ENCODE results near the gene SLC22A7.

SLC22A7 gene

DNA sequence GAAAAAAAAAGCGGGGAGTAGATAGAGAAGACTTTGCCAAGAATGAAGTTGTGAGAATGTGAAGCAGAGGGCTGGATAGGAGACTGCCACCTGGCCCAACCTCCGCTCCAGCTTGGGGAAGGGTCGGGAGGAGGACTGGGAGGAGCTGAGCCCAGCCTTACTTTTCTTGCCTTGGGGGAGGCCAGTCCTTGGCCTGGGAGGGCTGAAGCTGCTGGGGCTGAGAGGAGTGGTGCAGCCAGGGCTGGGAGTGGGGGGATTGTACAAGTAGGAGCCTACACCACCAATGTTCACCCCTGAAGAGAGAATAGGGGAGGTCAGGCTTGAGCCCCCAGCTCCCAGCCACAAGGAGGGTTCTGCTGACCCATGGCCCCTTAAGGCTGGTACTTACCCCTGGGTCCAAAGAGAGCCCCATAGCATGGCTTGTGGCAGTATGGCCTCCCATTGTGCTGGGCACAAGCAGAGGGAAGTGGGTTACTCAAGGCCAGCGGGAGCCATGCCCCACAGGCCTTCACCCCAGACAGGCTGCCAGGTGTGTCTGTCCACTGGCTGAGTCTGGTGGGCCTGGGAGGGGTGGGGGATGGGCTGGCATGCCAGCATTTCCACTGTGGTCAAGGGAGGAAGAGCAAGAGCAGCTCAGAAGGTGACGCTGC is 9.5 kb downstream of the SLC22A7 start:
- DNase-seq (ENCODE audit: insufficient read length) (no peak), FAIRE-seq (no peak)
- TF ChIP-seq TAF1 (IDR thresholded peaks at IDR 0.05; ENCODE audit: borderline replicate concordance, low read depth, low read length) (no peak), POLR2AphosphoS5 (IDR thresholded peaks at IDR 0.05; ENCODE audit: low read depth, low read length) (no peak), POLR2A (IDR thresholded peaks at IDR 0.05; ENCODE audit: low read depth, low read length) (no peak)

DNA sequence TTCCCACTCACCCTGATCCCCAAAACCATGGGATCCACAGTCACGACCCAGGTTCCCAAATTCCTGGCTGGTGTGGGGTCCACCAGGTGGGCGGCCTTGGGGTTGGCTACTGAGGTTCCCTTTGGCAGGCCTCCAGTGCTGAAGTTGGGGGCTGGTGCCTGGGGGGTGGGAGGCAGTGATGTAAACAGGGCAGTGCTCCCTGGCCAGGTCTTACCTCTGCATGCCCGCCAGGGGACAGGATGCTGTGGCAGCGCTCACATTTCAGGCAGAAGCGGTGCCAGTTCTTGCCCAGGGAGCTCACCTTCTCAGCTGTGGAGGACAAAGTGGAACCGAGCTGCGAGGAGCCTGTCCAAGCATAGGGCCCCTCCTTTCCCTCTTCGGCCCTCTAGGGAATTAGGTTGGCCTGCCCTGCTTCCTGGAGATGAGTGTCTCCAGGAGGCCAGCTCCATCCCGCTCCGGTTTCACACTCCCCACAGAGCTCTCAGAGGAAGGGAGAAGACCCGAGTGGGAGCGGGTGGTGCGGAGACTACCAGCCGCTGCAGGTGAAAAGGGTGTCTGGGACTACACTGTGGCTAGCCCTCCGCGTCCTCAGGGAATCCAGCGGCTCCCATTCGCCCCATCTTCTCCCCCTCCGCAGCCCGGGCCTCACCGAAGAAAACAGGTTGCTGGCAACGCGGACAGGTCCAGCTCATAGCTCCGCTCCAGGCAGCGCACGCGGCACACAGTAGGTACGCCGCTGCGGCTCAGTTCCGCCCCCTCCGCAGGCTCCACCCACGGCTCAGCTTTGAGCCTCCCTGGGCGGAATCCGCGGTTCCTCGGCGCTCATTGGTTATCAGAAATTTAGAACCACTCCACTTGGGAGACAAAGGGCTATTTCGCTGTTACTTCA is 10.3 kb downstream of the SLC22A7 start, which contains the start of gene CRIP3:
TSS of gene CRIP3 (minus strand) at position 726 of the 889 bp plus-strand sequence. CDS start at position 692, 34 bp downstream.
- peak; percentile 73 for FAIRE-seq
- no peak for TF ChIP-seq POLR2AphosphoS5 (IDR thresholded peaks at IDR 0.05; ENCODE audit: low read depth, low read length)
- no peak for TF ChIP-seq POLR2A (IDR thresholded peaks at IDR 0.05; ENCODE audit: low read depth, low read length)
- TF ChIP-seq TAF1 (IDR thresholded peaks at IDR 0.05; ENCODE audit: borderline replicate concordance, low read depth, low read length), result no peak
- no peak for DNase-seq (ENCODE audit: insufficient read length)

DNA sequence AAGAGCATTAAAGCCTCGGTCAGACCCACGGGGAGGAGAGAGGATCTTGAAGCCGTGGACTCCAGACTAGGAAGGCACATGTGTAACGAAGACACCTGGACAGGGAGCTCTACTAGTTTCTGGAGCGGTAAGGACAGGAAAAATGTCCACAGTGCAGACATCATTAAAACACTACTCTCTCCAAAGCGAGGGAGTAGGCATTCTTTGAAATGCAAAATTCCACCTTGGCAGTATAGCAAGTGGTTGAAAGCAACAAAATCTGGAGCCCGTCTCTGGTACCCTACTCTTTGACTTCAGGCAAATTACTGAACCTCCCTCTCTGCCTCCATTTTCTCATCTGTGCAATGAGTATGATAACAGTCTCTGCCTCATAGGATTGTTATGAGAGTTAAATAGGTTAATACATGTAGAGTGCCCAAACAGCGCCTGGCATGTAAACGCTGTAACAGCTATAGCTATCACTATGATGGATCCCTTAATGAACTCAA is 11.0 kb downstream of the SLC22A7 start:
- FAIRE-seq (no peak), DNase-seq (ENCODE audit: insufficient read length) (no peak)
- no peak for TF ChIP-seq TAF1 (IDR thresholded peaks at IDR 0.05; ENCODE audit: borderline replicate concordance, low read depth, low read length)
- TF ChIP-seq POLR2AphosphoS5 (IDR thresholded peaks at IDR 0.05; ENCODE audit: low read depth, low read length), result no peak
- TF ChIP-seq POLR2A (IDR thresholded peaks at IDR 0.05; ENCODE audit: low read depth, low read length), result no peak

DNA sequence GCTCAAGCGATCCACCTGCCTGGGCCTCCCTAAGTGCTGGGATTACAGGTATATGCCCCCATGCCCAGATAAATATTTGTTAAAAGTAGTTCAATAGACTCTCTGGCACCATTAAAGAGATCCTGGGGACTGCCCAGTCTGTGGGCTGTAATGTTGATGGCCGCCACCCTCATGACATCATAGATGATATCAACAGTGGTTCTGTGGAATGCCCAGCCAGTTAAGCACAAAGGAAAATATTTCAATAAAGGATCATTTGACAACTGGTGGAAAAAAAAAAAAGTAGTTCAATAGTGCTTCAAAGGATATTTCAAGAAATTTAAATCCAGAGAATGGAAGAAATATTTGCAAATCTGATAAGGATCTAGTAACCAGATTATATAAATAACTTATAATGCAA is 12.1 kb downstream of the SLC22A7 start:
- FAIRE-seq, result no peak
- TF ChIP-seq POLR2A (IDR thresholded peaks at IDR 0.05; ENCODE audit: low read depth, low read length) (no peak), TAF1 (IDR thresholded peaks at IDR 0.05; ENCODE audit: borderline replicate concordance, low read depth, low read length) (no peak), POLR2AphosphoS5 (IDR thresholded peaks at IDR 0.05; ENCODE audit: low read depth, low read length) (no peak)
- DNase-seq (ENCODE audit: insufficient read length), result no peak

DNA sequence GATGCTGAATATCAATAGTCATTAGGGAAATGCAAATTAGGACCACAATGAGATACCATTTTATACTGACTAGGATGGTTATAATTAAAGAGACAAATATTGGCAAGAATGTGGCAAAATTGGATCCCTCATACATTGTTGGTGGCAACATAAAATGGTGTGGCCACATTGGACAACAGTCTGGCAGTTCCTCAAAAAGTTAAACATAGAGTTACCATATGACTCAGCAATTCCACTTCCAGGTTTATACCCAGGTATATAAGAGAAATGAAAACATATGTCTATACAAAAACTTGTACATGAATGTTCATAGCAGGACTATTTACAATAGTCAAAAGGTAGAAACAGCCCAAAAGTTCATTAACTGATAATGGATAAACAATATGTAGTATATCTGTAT is 12.6 kb downstream of the SLC22A7 start:
- no peak for TF ChIP-seq POLR2AphosphoS5 (IDR thresholded peaks at IDR 0.05; ENCODE audit: low read depth, low read length)
- TF ChIP-seq POLR2A (IDR thresholded peaks at IDR 0.05; ENCODE audit: low read depth, low read length), result no peak
- no peak for TF ChIP-seq TAF1 (IDR thresholded peaks at IDR 0.05; ENCODE audit: borderline replicate concordance, low read depth, low read length)
- FAIRE-seq, result no peak
- no peak for DNase-seq (ENCODE audit: insufficient read length)

DNA sequence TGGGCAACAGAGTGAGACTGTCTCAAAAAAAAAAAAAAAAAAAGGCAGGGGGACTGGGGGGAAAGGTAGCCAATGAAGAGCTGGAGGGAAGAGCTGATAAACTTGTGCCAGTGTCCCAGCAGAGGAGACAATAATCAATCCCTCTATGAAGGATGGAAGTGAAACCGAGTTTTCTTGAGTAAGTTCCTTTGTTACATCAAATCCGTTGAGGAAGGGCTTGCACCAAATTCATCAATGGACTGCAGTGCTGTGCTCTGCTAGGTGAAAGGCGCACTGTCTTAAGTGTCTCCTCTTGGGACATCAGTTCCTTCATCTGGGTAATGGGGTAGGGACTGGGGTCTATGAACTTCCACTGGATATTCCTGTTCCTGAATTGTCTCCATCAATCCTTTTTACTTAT is 13.6 kb downstream of the SLC22A7 start:
- FAIRE-seq (no peak), DNase-seq (ENCODE audit: insufficient read length) (no peak)
- TF ChIP-seq TAF1 (IDR thresholded peaks at IDR 0.05; ENCODE audit: borderline replicate concordance, low read depth, low read length) (no peak), POLR2AphosphoS5 (IDR thresholded peaks at IDR 0.05; ENCODE audit: low read depth, low read length) (no peak)

DNA sequence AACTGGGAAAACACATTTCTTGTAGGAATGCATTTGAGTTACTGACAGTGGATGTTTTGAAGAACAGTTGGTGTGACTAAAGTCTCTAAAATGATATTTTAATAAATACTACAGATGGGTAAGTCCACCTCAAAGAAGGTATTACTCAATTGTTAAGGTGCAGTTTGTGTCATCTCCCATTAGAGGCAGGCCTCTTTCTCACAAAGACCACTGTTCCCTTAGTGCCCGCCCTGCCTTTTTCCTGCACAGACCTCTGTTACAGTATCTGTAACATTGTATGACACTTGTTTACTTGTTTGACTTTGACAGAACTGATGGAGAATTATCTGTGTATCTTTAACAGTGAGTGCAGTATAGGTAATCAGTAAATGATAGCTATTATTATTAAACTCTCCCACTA is 15.8 kb downstream of the SLC22A7 start:
- no peak for FAIRE-seq
- no peak for DNase-seq (ENCODE audit: insufficient read length)
- TF ChIP-seq TAF1 (IDR thresholded peaks at IDR 0.05; ENCODE audit: borderline replicate concordance, low read depth, low read length), result no peak
- TF ChIP-seq POLR2AphosphoS5 (IDR thresholded peaks at IDR 0.05; ENCODE audit: low read depth, low read length), result no peak
- TF ChIP-seq POLR2A (IDR thresholded peaks at IDR 0.05; ENCODE audit: low read depth, low read length), result no peak

DNA sequence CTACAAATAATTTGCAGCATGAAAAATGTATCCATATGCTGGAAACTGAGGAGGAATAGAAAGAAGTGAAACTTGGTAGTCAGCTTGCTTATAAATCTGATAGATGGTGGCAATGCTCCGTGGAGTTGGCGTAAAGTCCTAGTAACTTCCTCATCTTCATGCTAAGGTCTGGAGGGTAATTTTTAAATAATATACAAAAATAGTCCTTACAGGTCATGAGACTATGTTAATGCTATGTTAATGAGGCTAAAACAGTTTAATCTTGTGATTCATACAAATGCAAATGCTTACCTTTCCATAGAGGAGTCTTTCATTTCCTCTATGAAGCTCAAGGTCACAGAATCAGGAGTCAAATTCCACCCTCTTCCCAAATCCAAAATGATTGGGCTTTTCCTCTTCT is 20.0 kb downstream of the SLC22A7 start:
- DNase-seq (ENCODE audit: insufficient read length), result no peak
- FAIRE-seq, result no peak
- TF ChIP-seq POLR2AphosphoS5 (IDR thresholded peaks at IDR 0.05; ENCODE audit: low read depth, low read length) (no peak), POLR2A (IDR thresholded peaks at IDR 0.05; ENCODE audit: low read depth, low read length) (no peak), TAF1 (IDR thresholded peaks at IDR 0.05; ENCODE audit: borderline replicate concordance, low read depth, low read length) (no peak)

DNA sequence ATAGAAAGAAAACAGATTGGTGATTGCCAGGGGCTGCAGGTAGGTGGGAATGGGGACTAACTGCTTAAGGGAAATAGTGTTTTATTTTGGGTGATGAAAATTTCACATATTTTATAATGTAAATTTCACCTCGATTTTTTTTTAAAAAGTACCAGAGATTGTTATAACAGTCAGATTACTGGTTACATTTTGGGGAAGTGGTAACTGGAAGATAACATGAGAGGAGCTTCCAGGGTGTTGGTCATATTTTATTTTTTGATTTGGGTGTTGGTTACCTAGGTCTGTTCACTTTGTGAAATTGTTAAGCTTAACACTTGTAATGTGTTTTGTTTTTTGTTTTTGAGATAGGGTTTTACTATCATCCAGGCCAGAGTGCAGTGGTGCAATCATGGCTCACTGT is 27.8 kb downstream of the SLC22A7 start:
- no peak for DNase-seq (ENCODE audit: insufficient read length)
- TF ChIP-seq TAF1 (IDR thresholded peaks at IDR 0.05; ENCODE audit: borderline replicate concordance, low read depth, low read length) (no peak), POLR2AphosphoS5 (IDR thresholded peaks at IDR 0.05; ENCODE audit: low read depth, low read length) (no peak), POLR2A (IDR thresholded peaks at IDR 0.05; ENCODE audit: low read depth, low read length) (no peak)
- no peak for FAIRE-seq

DNA sequence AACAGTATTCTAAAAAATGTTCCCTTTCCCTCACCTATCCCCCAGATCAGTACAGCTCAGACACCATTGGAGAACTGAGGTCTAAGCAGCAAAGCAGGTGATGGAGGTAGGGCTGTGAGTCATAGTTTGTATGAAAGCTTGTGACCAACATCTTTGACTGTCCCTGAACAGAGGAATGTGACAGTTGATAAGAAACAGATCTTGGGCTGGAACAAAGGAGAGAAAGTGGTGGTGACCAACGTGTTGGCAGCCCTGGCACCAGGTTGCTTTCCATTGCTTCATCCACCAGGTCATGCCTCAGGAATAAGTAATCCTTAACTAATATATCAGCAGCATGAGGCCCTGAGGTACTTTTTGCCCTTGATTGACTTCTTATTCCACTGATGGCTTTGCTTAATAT is 30.5 kb downstream of the SLC22A7 start:
- FAIRE-seq (no peak), DNase-seq (ENCODE audit: insufficient read length) (no peak)
- TF ChIP-seq POLR2AphosphoS5 (IDR thresholded peaks at IDR 0.05; ENCODE audit: low read depth, low read length) (no peak), TAF1 (IDR thresholded peaks at IDR 0.05; ENCODE audit: borderline replicate concordance, low read depth, low read length) (no peak), POLR2A (IDR thresholded peaks at IDR 0.05; ENCODE audit: low read depth, low read length) (no peak)

DNA sequence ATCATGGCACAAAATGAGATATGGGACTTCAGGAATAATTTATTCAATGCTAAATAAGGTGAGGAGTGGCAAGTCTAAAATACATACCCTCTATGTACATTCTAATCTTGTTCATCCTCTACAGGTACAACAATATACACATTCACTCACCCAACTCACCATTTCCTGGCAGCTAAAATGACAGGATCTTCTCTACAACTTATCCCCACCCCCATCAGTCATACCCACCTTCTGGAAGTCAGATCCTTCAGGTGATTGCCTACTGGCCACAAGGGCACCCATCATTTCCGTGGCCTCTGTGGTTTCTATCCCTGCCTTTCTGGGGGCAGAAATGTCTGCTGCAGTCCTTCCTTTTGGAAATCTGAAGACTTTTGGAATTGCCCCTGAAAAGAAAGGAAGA is 33.4 kb downstream of the SLC22A7 start:
- peak; percentile 5 for FAIRE-seq
- TF ChIP-seq TAF1 (IDR thresholded peaks at IDR 0.05; ENCODE audit: borderline replicate concordance, low read depth, low read length), result no peak
- no peak for TF ChIP-seq POLR2A (IDR thresholded peaks at IDR 0.05; ENCODE audit: low read depth, low read length)
- no peak for TF ChIP-seq POLR2AphosphoS5 (IDR thresholded peaks at IDR 0.05; ENCODE audit: low read depth, low read length)

More for the DNA sequence above, 33.4 kb downstream of the SLC22A7 start:
- no peak for DNase-seq (ENCODE audit: insufficient read length)
